Left lung (tissue), 10 donors: ENCODE data around the gene RPL37A. TPM values are rescaled to one million over a fixed set of nuclear protein-coding genes. Genes with fewer than 3 reads are reported as not detected.
A peak's percentile ranks its signal among the peaks of the same experiment; 100 is the strongest.

Source experiments
- ATAC-seq: fragments of 200-7000 bp; cut with Tn5 transposase; one replicate; pipeline ENCODE4 v1.9.1; 2020; ENCODE audit warnings: moderate library complexity
- DNase-seq, 4 donors: peaks; one replicate each; pipeline ENCODE4 v3.0.0-alpha.2; 2013 to 2020
- H3K27ac ChIP-seq, 2 donors: fragments of 200-600 bp; sonication (generic) in 1 of 2; one replicate each; pipeline versions ENCODE4 v1.5.0 to v1.8.0; 2020 to 2021
- H3K27me3 ChIP-seq, 2 donors: fragments of 200-600 bp; sonication (generic) in 1 of 2; one replicate each; pipeline versions ENCODE4 v1.5.0 to v1.8.0; 2020 to 2021
- H3K36me3 ChIP-seq, 2 donors: fragments of 200-600 bp; sonication (generic) in 1 of 2; one replicate each; pipeline versions ENCODE4 v1.5.0 to v1.8.0; 2020 to 2021
- H3K4me1 ChIP-seq, 2 donors: fragments of 200-600 bp; one replicate each; pipeline ENCODE4 v1.8.0; 2021
- H3K4me3 ChIP-seq, 2 donors: fragments of 200-600 bp; sonication (generic) in 1 of 2; one replicate each; pipeline versions ENCODE4 v1.5.0 to v1.8.0; 2020 to 2021; ENCODE audit warnings: mild to moderate bottlenecking in 1 of 2
- H3K9me3 ChIP-seq, 2 donors: fragments of 200-600 bp; sonication (generic) in 1 of 2; one replicate each; pipeline versions ENCODE4 v1.5.0 to v1.8.0; 2020 to 2021
- CTCF ChIP-seq, 2 donors: fragments of 200-600 bp; sonication (generic) in 1 of 2; IDR thresholded peaks; one replicate each; pipeline versions ENCODE4 v1.5.0 to v1.8.0; 2021; ENCODE audit warnings: antibody characterized with exemption in 2 of 2
- intact Hi-C, 2 donors: fragments of 100-400 bp; cut with DNase I; formaldehyde crosslinking; loops; one replicate each; pipeline versions ENCODE4 v1.11.2 to v1.14.2; 2022
- polyA plus RNA-seq, 6 donors: library from polyadenylated mRNA; unstranded; fragments of 120-200 nt; gene quantifications; one replicate each; pipeline ENCODE4 v1.2.1, GENCODE V29; 2013; ENCODE audit not compliant: insufficient read length in 6 of 6
- total RNA-seq, 2 donors: library from RNA; stranded (reverse); fragmentation: NEBNext Ultra II Directional; extraction: Animal tissue kit (Norgen Biotek cat#: 25700); gene quantifications; one replicate each; pipeline ENCODE4 v1.2.1, GENCODE V29; 2021
- donor health status: DM: no; HTN: yes; CAD: no.
- donor health status: DM: no; HTN: no; CAD: no.

RPL37A gene
- total and polyA plus RNA-seq, 8 donors = 1,937 to 3,203 (median 2,820) TPM

DNA sequence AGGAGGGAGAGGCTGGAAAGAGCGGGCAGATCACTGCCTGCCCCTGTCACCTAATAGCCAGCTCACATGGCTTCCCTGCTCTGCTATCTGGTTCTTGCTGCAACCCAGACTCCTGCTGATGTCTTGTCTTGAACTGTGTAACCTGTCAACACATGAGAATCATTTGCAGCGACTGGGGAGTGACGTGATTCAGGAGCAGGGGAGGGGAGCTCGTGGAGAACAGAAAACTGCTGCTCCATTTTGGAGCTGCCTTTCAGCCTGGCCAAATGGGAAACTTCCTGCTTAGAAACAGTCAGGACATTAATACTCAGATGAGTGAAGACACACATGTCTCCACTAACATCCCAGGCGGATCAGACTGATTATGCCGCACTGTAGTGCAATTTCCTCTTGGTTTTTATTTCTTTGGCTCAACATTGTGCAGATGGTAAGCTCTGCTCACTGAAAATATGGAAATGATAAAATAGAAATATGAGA, 38.1 kb downstream of the RPL37A start:
- no peak for ATAC-seq

DNA sequence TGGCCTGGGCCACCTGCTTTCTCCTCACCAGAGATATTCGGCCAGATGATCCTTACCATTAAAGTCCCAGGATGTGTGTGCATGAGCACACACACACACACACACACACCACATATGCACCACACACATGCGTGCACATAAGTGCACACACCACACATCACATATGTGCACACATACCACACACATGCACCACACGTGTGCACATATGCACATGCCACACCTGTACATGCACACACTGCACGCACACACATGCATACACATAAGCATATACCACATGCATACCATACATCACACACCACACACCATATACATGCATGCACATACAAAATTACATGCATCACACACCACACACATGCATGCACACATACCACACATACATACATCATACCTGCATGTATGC, 38.7 kb downstream of the RPL37A start:
- Histone ChIP-seq H3K4me1 (peaks cover 9 to 16% of the 10 kb centered on the region in 2 donors), H3K27me3 (no peaks in the 10 kb centered on the region), H3K36me3 (no peaks in the 10 kb centered on the region), H3K27ac (no peak overlapping the region), H3K4me3 (no peak overlapping the region), H3K9me3 (no peaks in the 10 kb centered on the region)
- DNase-seq = no peak
- TF ChIP-seq CTCF (IDR thresholded peaks at IDR 0.05) = no peak
- intact Hi-C loops = no loop called here
- no peak for ATAC-seq

More for the DNA sequence above, 38.1 kb downstream of the RPL37A start:
- Histone ChIP-seq H3K27me3 (no peaks in the 10 kb centered on the region), H3K4me3 (no peak overlapping the region), H3K9me3 (no peaks in the 10 kb centered on the region), H3K4me1 (peaks cover 9 to 16% of the 10 kb centered on the region in 2 donors), H3K36me3 (no peaks in the 10 kb centered on the region), H3K27ac (no peak overlapping the region)
- DNase-seq = peak in 1 of 4 donors; percentile 42
- no peak for TF ChIP-seq CTCF (IDR thresholded peaks at IDR 0.05)
- intact Hi-C loops = no loop called here

GRCh38 chr2:216538538-216538937, 39.9 kb downstream of the RPL37A start:
- ATAC-seq = no peak
- Histone ChIP-seq H3K36me3 (no peaks in the 10 kb centered on the region), H3K4me3 (no peak overlapping the region), H3K4me1 (peaks cover 9 to 16% of the 10 kb centered on the region in 2 donors), H3K27me3 (no peaks in the 10 kb centered on the region), H3K9me3 (no peaks in the 10 kb centered on the region), H3K27ac (no peak overlapping the region)
- intact Hi-C loops = no loop called here
- TF ChIP-seq CTCF (IDR thresholded peaks at IDR 0.05) = no peak
- no peak for DNase-seq

- ATAC-seq = no peak
- Histone ChIP-seq H3K4me3 (no peak overlapping the region), H3K4me1 (peaks cover 9 to 16% of the 10 kb centered on the region in 2 donors), H3K9me3 (no peaks in the 10 kb centered on the region), H3K27me3 (no peaks in the 10 kb centered on the region), H3K27ac (no peak overlapping the region), H3K36me3 (no peaks in the 10 kb centered on the region)
- DNase-seq = no peak
- intact Hi-C loops = no loop called here
- TF ChIP-seq CTCF (IDR thresholded peaks at IDR 0.05) = no peak
Observed at GRCh38 chr2:216539120-216539519, 40.5 kb downstream of the RPL37A start.

- peaks cover 9 to 16% of the 10 kb centered on the region in 2 donors for H3K4me1 ChIP-seq
- DNase-seq = peak in 2 of 4 donors; percentile 69 to 75
- TF ChIP-seq CTCF (IDR thresholded peaks at IDR 0.05) = no peak
- H3K9me3 ChIP-seq = no peaks in the 10 kb centered on the region
- H3K4me3 ChIP-seq = no peak overlapping the region
- peak; percentile 82 for ATAC-seq
- H3K27ac ChIP-seq = no peak overlapping the region
- H3K36me3 ChIP-seq = no peaks in the 10 kb centered on the region
- no peaks in the 10 kb centered on the region for H3K27me3 ChIP-seq
- intact Hi-C loops = no loop called here
Observed at GRCh38 chr2:216539791-216540241, 41.2 kb downstream of the RPL37A start.
